ENCODE measurements around the gene TMEM43. TPM values are rescaled to one million over a fixed set of nuclear protein-coding genes. Genes with fewer than 3 reads are reported as not detected.

Gene TMEM43
- polyA plus RNA-seq, 3 donors = 55.4 to 69.7 (median 66.7) TPM

DNA sequence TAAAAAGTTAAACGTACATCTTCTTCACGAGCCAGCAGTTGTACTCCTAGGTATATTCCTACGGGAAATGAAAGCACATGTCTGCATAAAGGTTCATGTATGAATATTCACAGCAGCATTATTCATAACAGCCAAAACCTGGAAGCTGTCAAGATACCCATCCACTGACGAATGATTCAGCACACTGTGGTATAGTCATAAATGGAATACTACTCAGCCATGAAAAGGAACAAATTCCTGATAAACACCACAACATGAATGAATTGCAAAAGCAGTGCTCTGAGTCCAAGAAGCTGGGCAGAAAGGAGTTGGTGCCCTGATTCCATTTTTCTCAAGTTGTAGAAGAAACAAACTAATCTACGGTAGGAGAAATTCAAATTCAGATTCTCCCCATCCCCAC is 3.9 kb downstream of the TMEM43 start:
- peaks cover 19 to 22% of the 10 kb centered on the region in 2 donors for H3K4me1 ChIP-seq (ENCODE audit: control insufficient read depth in 1 of 2, insufficient read depth in 2 of 2, low read length in 2 of 2)
- peaks cover 33% of the 10 kb centered on the region for H3K4me1 Mint-ChIP-seq
- H3K4me2 ChIP-seq (replicated peaks; ENCODE audit: extremely low read depth, low read length, poor library complexity, severe bottlenecking) = no peak overlapping the region
- peaks cover 57 to 68% of the 10 kb centered on the region in 2 donors for H3K36me3 Mint-ChIP-seq
- intact Hi-C loops (cut with micrococcal nuclease) = loop anchor here in 1 of 2 donors (10.0 kb wide), 2 partner anchors 234 to 936 kb away; partner anchors contain the start of gene MRPS25
- H3K9me3 ChIP-seq (replicated peaks in 1 of 2; ENCODE audit: control insufficient read depth in 1 of 2, insufficient read depth in 1 of 2, low read length in 2 of 2) = no peaks in the 10 kb centered on the region
- TF ChIP-seq, protein P1, sequence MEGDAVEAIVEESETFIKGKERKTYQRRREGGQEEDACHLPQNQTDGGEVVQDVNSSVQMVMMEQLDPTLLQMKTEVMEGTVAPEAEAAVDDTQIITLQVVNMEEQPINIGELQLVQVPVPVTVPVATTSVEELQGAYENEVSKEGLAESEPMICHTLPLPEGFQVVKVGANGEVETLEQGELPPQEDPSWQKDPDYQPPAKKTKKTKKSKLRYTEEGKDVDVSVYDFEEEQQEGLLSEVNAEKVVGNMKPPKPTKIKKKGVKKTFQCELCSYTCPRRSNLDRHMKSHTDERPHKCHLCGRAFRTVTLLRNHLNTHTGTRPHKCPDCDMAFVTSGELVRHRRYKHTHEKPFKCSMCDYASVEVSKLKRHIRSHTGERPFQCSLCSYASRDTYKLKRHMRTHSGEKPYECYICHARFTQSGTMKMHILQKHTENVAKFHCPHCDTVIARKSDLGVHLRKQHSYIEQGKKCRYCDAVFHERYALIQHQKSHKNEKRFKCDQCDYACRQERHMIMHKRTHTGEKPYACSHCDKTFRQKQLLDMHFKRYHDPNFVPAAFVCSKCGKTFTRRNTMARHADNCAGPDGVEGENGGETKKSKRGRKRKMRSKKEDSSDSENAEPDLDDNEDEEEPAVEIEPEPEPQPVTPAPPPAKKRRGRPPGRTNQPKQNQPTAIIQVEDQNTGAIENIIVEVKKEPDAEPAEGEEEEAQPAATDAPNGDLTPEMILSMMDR (IDR thresholded peaks at IDR 0.05) = no peak
- H3K27ac Mint-ChIP-seq = no peak overlapping the region
- DNase-seq = no peak
- H4K20me1 ChIP-seq (ENCODE audit: insufficient read depth, low read length) = peaks cover 47% of the 10 kb centered on the region
- peaks cover 0 to 2% (median 1%) of the 10 kb centered on the region in 3 donors for H3K27me3 Mint-ChIP-seq (ENCODE audit: low read depth in 3 of 3)
- H3K4me3 Mint-ChIP-seq = no peak overlapping the region
- H3K9me3 Mint-ChIP-seq = no peaks in the 10 kb centered on the region
- peaks cover 46% of the 10 kb centered on the region for H3K79me2 ChIP-seq (ENCODE audit: insufficient read depth, low read length)
- no peaks in the 10 kb centered on the region for H3K27me3 ChIP-seq (ENCODE audit: control insufficient read depth in 2 of 2, insufficient read depth in 2 of 2, low read length in 2 of 2)
- 100% methylated on average over 1 of the region's 5 CpGs for WGBS (ENCODE audit: insufficient coverage)
- no peak overlapping the region for H3K4me3 ChIP-seq (replicated peaks in 1 of 3; ENCODE audit: low read depth in 2 of 3, low read length in 3 of 3)
- no peak overlapping the region for H3K9ac ChIP-seq (ENCODE audit: insufficient read depth, low read length, poor library complexity, severe bottlenecking)
- H2AFZ ChIP-seq (ENCODE audit: insufficient read depth, low read depth, low read length, poor library complexity, severe bottlenecking) = no peak overlapping the region
- H3K36me3 ChIP-seq (replicated peaks in 1 of 2; ENCODE audit: control insufficient read depth in 1 of 2, insufficient read depth in 2 of 2, low read length in 2 of 2) = peaks cover 43 to 66% of the 10 kb centered on the region in 2 donors
- no peak overlapping the region for H3K27ac ChIP-seq (ENCODE audit: low read depth in 1 of 2, low read length in 2 of 2)

DNA sequence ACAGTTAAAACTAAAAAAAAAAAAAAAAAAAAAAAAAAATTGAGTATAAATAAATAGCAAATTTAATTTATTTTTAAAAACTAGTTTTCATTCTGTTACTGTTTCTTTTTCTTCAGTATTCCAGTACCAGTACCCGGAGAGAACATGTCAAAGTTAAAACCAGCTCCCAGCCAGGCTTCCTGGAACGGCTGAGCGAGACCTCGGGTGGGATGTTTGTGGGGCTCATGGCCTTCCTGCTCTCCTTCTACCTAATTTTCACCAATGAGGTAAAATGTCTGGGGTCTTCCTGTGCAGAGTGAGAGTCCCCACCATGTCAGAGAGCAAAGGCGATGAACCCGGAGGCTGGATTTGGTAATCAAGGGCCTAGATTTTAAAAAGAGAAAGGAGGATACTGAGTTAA is 4.4 kb downstream of the TMEM43 start:
- H3K4me1 Mint-ChIP-seq = peaks cover 29% of the 10 kb centered on the region
- H3K27me3 Mint-ChIP-seq (ENCODE audit: low read depth in 3 of 3) = peaks cover 0 to 2% (median 1%) of the 10 kb centered on the region in 3 donors
- peaks cover 63 to 73% of the 10 kb centered on the region in 2 donors for H3K36me3 Mint-ChIP-seq
- intact Hi-C loops (cut with micrococcal nuclease) = loop anchor here in 1 of 2 donors (10.0 kb wide), 2 partner anchors 234 to 936 kb away; partner anchors contain the start of gene MRPS25
- TF ChIP-seq, protein P1 (IDR thresholded peaks at IDR 0.05) = no peak
- no peak overlapping the region for H3K9ac ChIP-seq (ENCODE audit: insufficient read depth, low read length, poor library complexity, severe bottlenecking)
- H3K36me3 ChIP-seq (replicated peaks in 1 of 2; ENCODE audit: control insufficient read depth in 1 of 2, insufficient read depth in 2 of 2, low read length in 2 of 2) = peaks cover 49 to 71% of the 10 kb centered on the region in 2 donors
- no peak overlapping the region for H3K4me3 ChIP-seq (replicated peaks in 1 of 3; ENCODE audit: low read depth in 2 of 3, low read length in 3 of 3)
- WGBS (ENCODE audit: insufficient coverage) = no CpG with 5 or more reads among the region's 6 CpGs
- H3K9me3 Mint-ChIP-seq = no peaks in the 10 kb centered on the region
- H3K4me1 ChIP-seq (ENCODE audit: control insufficient read depth in 1 of 2, insufficient read depth in 2 of 2, low read length in 2 of 2) = peaks cover 15 to 17% of the 10 kb centered on the region in 2 donors
- no peak overlapping the region for H2AFZ ChIP-seq (ENCODE audit: insufficient read depth, low read depth, low read length, poor library complexity, severe bottlenecking)
- no peak overlapping the region for H3K4me3 Mint-ChIP-seq
- no peak overlapping the region for H3K27ac ChIP-seq (ENCODE audit: low read depth in 1 of 2, low read length in 2 of 2)
- H3K4me2 ChIP-seq (replicated peaks; ENCODE audit: extremely low read depth, low read length, poor library complexity, severe bottlenecking) = no peak overlapping the region
- peaks cover 40% of the 10 kb centered on the region for H3K79me2 ChIP-seq (ENCODE audit: insufficient read depth, low read length)
- no peaks in the 10 kb centered on the region for H3K9me3 ChIP-seq (replicated peaks in 1 of 2; ENCODE audit: control insufficient read depth in 1 of 2, insufficient read depth in 1 of 2, low read length in 2 of 2)
- DNase-seq = no peak
- H3K27ac Mint-ChIP-seq = no peak overlapping the region
- H4K20me1 ChIP-seq (ENCODE audit: insufficient read depth, low read length) = peaks cover 47% of the 10 kb centered on the region
- no peaks in the 10 kb centered on the region for H3K27me3 ChIP-seq (ENCODE audit: control insufficient read depth in 2 of 2, insufficient read depth in 2 of 2, low read length in 2 of 2)

All from CD14-positive monocyte (primary cell).